Astrocyte of the spinal cord (primary cell): ENCODE measurements around the gene BCKDHA.
"Not testable (repeated sequence)": the region's sequence is repeated elsewhere in the genome, so short reads cannot be mapped to it uniquely, and the experiment has no call there.

Experiments used
- DNase-seq: peaks from one replicate; pipeline ENCODE4 v3.0.0; 2011; ENCODE audit warnings: low read depth, low spot score
- H3K4me3 ChIP-seq: 2 replicates; pipeline ENCODE4 v1.5.1; 2011; ENCODE audit warnings: low read depth, mild to moderate bottlenecking, low read length, moderate library complexity
- in situ Hi-C: cut with HindIII; loops from 2 replicates; pipeline ENCODE4 v1.10.0; 2017; ENCODE audit warnings: low sequenced_read_pairs
- TF ChIP-seq, protein P1 (sequence below): IDR thresholded peaks from 2 replicates; pipeline ENCODE4 v1.5.1; 2012; ENCODE audit warnings: low read depth, mild to moderate bottlenecking, low read length, inconsistent platforms

The BCKDHA gene

DNA sequence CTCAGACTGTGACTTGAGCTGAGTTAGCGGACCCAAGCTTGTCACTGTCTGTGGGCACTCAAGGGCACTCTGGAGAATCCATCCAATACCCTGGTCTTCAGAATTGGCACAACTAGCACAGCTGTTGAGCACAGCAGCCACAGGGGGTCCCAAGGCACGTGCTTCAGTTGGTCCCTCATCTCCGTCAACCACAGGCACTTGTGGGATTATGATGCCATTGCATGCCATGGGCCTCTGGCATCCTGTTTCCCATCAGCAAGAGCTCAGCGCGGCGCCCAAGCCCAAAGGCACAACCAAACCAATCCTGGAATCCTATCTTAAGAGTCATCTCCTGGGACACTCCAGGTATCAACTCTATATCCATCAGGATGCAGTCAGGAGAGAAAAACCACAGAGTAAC, 33.3 kb downstream of the BCKDHA start:
- TF ChIP-seq, protein P1, sequence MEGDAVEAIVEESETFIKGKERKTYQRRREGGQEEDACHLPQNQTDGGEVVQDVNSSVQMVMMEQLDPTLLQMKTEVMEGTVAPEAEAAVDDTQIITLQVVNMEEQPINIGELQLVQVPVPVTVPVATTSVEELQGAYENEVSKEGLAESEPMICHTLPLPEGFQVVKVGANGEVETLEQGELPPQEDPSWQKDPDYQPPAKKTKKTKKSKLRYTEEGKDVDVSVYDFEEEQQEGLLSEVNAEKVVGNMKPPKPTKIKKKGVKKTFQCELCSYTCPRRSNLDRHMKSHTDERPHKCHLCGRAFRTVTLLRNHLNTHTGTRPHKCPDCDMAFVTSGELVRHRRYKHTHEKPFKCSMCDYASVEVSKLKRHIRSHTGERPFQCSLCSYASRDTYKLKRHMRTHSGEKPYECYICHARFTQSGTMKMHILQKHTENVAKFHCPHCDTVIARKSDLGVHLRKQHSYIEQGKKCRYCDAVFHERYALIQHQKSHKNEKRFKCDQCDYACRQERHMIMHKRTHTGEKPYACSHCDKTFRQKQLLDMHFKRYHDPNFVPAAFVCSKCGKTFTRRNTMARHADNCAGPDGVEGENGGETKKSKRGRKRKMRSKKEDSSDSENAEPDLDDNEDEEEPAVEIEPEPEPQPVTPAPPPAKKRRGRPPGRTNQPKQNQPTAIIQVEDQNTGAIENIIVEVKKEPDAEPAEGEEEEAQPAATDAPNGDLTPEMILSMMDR, result no peak
- in situ Hi-C loops, result no loop called here
- no peak overlapping the region for H3K4me3 ChIP-seq
- DNase-seq, result no peak

DNA sequence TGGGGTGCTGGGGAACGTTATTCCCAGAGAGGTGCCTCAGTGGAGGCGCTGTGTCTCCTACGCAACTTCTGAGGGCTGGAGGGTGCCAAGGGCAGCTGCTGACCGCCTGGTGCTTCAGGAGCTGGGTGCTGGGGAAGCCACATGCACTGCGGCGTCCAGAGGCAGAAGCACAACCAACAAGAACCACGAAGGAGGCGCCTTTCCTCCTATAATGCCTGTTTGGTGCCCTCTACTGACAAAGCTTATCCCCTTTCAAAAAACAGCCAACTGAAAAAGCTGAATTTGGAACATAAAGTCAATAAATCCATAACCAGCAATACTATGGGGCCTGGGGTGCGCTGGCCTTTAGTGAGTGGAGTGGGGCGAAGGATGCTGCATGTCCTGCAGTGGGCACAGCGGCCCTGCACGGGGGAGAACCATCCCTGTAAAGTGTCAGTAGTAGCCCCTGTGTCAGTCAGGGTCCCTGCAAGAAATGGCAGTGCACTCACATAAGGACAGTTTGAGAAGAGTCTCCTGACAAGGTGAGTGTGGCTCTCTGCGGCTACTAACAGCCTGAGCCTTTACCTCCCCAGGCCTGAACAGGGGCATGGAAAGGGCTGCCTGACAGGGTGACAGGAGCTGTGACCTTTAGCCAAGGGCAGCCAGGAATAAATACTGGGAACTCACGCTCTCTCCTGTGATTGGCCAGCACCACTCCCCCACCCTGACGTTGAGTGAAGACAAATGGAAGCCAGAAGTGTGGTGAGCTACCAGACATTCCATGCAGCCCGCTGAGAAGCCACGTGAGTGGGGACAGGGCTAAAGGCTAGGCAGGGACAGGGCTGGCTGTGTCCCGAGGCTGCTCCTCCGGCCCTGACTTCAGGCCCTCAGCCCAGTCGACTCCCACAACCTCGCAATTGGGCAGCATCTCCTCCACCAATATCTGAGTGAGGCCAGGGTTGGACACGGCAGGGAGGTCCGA, 34.1 kb downstream of the BCKDHA start:
- in situ Hi-C loops, result no loop called here

DNA sequence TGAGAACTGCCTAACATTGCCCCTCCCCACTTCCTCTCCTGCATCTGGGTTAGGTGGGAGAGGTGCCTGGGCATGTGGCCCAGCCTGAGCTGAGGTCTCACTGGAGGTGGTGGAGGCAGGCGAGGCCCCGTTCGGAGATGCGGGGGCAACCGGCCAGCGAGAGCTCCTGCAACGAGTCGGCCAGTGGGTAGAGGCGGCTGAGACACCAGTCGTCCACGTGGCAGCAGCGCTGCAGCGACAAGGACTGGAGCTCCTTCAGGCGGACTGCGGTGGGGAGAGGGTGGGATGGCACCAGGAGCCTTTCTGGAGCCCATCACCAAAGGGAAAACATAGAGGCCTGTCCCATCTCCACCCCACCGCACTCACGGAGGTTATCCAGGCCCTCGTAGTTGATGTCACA, 35.6 kb downstream of the BCKDHA start:
- in situ Hi-C loops, result no loop called here
- TF ChIP-seq, protein P1, result no peak
- no peak overlapping the region for H3K4me3 ChIP-seq
- DNase-seq, result no peak

More for the DNA sequence above, 34.1 kb downstream of the BCKDHA start:
- TF ChIP-seq, protein P1, result peak; percentile 49
- peak; percentile 14 for DNase-seq
- no peak overlapping the region for H3K4me3 ChIP-seq

DNA sequence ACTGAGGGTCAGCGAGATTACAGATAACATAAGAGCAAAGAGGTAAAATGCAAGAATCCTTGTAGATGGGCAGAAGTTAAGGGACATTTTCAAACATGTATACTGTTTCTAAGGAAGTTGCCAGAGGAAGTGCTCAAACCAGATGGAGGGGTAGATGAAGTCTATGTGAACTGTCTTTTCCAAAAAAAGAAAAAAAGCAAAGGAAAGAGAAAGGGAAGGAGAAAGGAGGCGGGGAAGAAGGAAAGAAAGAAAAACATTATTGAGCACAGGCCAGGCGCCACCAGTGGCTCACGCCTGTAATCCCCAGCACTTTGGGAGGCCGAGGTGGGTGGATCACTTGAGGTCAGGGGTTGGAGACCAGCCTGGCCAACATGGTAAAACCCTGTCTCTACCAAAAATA, 36.8 kb downstream of the BCKDHA start:
- no peak overlapping the region for H3K4me3 ChIP-seq
- no peak for DNase-seq
- TF ChIP-seq, protein P1, result no peak
- in situ Hi-C loops, result no loop called here

- H3K4me3 ChIP-seq, DNase-seq, in situ Hi-C loops: not testable (repeated sequence)
Observed at GRCh38 chr19:41435376-41435775, 37.8 kb downstream of the BCKDHA start.

GRCh38 chr19:41435936-41436673, 38.5 kb downstream of the BCKDHA start:
- no peak overlapping the region for H3K4me3 ChIP-seq

More at GRCh38 chr19:41435936-41436673, 38.5 kb downstream of the BCKDHA start:
- in situ Hi-C loops, result no loop called here
- TF ChIP-seq, protein P1, result no peak
- no peak for DNase-seq
